Activated CD4-positive, alpha-beta T cell treated with anti-CD3 and anti-CD28 coated beads, Interleukin-2, amount 50 U/mL, for 48 hours (primary cell): ENCODE measurements around the gene PHPT1.
A peak's percentile ranks its signal among the peaks of the same experiment; 100 is the strongest.
"Not testable (repeated sequence)": the region's sequence is repeated elsewhere in the genome, so short reads cannot be mapped to it uniquely, and the experiment has no call there.

ENCODE experiments used
- DNase-seq, 2 experiments: peaks; one replicate each; pipeline ENCODE4 v3.0.0-alpha.2; 2020

Gene PHPT1

DNA sequence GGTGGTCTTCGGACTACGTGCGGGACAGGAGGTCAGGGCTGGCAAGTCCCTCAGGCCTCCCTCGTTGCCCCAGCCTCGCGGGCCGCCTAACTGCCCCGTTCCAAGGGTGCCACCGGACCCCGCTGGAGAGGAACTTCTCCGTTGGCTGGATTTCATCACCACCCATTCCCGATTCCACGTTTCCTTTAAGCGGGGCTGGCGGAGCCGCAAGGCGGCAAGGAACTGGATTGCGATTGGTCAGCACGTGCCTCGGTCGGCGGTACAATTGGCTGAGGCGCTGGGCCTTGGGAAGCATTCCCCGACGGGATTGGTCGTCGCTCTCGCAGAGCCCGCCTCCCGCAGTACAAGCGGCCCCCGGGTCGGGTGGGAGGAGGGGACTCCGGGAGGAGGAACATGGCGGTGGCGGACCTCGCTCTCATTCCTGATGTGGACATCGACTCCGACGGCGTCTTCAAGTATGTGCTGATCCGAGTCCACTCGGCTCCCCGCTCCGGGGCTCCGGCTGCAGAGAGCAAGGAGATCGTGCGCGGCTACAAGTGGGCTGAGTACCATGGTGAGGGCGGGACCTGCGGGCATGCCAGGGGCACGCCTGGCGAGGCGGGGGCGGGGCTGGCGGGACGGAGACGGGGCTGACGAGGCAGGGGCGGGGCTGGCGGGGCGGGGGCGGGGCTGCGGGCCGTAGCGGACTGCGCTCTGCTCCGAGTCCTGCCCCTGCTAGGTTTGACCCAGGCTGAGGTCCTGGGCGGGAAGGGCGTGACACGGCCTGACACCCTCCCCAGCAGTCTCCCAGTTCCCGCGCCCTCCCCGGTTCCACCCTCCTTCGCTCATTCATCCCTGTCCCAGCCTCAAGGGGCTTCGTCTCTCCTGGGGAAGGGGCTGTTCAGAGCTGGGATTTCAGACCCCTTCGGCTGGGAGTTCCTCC lies at the start of gene PHPT1:
Gene PHPT1, plus strand, starts transcription at position 372 of the 922 bp plus-strand sequence. Its CDS starts 22 bp downstream, at position 394.
- DNase-seq: peak; percentile 96 to 97

DNA sequence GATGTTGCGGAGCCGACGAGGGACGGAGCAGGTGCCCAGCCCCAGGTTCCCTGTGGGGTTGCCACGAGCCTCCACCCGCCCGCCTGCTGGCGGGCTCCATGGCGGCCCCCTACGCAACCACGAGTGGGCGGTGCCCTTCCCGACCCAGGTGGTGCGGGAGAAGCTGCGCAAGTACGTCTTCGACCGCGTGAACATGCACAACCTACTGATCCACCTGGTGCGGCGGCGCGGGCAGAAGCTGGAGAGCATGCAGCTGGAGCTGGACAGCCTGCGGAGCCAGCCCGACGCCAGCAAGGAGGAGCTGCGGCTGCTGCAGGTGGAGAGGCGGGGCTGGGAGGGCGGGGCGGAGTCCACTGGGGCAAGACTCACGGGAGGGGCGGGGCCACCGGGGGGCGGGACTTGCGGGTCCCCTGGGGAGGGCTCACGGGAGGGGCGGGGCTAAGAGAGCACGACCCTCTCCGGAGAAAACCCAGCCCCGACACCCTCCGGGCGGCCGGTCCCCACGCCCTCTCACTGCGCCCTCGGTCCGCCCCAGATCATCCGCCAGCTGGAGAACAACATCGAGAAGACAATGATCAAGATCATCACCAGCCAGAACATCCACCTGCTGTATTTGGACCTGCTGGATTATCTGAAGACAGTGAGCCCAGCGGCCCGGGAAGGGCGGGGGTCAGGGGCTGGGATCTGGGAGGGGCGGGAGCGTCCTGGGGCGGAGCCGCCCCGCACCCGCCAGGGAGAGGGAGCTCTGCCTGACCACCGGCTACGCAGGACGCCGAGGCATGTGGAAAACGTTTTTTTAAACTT lies 49.2 kb upstream of the PHPT1 start:
- peak; percentile 87 to 89 for DNase-seq

DNA sequence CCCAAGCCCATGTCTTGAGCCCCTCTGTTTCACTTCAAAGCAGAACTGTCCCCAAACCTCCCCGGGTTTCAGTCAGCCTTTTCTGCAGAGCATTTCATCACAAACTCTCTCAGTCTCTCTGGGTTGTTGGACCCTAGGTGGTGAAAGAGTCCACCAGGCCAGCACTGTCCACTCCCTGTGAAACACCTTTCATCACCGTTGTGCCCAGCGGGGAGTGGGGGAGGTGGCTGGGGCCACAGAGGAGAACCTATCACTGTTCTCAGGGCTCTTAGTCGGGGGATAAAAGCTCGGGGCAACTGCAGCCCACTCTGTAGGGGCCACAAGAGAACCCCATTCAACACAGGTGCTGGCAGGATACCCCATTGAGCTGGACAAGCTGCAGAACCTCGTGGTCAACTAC lies 46.9 kb upstream of the PHPT1 start:
- DNase-seq: no peak

DNA sequence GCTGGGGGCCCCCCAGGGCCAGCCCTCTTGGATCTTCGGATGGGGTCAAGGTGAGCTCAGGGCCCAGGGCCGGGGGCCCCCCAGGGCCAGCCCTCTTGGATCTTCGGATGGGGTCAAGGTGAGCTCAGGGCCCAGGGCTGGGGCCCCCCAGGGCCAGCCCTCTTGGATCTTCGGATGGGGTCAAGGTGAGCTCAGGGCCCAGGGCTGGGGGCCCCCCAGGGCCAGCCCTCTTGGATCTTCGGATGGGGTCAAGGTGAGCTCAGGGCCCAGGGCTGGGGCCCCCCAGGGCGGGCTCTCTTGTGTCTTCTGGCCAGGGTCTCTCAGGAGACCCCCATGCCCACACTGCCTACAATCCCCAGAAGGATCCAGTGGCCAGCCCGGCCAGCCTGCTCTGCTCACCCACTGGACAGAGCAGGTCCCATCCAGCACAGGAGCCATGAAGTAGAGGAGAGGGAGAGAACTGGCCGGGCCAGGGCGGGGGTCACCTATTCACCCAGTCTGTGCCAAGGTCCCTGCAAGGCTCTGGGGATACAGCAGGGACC lies 46.1 kb upstream of the PHPT1 start:
- DNase-seq: not testable (repeated sequence)

DNA sequence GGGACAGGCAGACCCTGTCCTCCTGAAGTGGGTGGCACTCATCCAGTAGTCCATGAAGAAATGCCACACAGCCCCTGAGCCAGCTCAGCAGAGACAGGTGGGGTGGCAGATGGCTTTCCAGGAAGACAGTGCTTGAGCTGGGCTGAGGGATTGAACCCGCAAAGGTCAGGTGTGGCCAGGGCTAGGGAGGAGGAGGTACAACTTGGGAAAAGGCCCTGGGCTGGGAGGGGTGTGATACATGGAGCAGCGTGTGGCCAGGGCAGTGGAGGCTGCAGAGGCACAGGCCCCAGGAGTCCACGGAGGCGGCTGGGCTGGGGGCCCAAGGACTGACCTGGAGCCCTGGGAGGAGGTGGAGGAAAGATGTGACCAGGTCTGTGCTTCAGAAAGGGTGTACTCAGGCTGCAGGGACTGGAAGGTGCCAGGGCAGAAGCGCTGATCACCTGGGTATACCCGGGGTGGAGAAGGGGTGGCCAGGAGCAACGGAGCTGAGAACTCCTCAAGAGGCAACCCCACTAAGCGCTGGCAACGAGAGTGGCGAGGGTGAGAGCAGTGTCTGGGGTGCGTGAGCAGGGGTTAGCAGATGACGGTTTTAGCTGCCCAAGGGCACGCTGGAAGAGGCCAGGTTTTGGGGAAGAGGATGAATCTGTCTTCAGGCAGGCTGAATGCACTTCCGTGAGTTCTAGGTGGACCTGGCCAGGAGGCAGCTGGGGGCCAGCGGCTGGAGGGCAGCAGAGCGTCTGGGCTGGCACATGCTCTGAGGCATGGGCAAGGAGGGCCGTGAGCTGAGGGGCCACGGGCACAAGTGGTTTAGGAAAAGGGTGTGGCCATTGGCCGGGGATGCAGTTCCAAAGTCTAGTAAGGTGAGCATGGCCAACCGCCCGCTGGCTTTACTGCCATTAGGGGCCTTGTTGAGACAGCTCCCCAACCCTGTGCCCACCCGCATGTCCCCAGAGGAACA lies 45.4 kb upstream of the PHPT1 start:
- no peak for DNase-seq

DNA sequence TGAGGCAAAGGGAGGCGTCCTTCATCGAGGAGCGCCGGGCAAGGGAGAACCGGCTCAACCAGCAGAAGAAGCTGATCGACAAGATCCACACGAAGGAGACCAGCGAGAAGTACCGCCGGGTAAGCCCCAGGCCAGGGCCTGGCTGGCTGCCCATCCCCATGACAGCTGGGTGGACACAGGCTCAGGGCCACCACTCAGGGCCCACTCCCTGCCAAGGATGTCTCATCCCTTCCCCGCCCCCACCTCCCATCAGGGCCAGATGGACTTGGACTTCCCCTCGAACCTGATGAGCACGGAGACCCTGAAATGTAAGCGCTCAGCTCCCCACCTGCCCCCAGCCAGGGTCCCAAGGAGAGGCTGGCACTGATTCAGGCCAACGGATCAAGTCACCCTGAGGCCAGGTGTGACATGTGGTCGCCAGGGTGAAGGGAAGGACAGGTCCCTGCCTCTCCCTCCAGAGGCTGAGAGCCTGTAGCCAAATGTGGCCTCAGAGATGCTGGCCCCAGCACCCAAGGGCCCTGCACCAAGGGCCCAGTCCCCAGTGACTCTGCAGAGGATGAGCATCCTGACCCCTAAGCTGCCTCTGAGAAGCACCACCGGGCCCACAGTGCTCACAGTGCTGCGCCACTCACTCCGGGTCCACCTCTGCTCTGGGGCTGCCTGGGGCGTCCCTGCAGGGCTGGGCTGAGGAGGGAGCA lies 44.6 kb upstream of the PHPT1 start:
- no peak for DNase-seq

DNA sequence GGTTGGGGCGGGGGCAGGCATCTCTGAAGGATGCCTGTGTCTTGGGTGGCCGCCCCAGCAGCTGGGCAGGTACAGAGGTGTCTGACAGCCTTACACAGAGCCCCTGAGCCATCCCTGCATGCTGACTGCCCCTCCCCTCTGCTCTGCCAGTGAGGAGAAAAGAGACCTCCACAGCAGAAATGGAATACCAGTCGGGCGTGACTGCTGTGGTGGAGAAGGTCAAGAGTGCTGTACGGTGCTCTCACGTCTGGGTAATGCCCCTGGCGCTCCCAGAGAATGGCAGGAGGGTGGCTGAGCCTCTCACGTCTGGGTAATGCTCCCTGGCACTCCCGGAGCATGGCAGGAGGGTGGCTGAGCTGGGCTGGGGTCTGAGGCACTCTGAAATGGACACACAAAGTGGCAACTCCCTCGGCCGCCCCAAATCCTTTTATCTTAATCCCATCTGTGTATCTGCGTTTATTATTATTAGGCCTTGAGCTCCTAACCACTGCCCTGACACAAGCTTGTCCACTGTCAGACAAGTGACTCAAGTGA lies 43.9 kb upstream of the PHPT1 start:
- no peak for DNase-seq

DNA sequence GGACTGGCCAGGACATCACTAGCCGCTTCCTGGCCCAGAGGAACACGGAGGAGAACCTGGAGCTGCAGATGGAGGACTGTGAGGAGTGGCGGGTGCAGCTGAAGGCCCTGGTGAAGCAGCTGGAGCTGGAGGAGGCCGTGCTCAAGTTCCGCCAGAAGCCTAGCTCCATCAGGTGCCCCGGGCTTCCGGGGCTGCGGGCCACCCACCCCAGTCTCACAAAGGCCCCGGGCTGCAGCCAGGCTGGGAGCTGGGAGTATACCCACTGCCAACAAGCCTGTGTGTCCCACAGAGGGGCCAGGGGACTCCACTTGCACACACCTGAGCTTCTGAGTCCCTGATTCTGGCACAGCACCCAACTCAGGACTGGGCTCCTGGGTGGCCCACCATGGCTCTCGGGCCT lies 43.1 kb upstream of the PHPT1 start:
- DNase-seq: no peak

DNA sequence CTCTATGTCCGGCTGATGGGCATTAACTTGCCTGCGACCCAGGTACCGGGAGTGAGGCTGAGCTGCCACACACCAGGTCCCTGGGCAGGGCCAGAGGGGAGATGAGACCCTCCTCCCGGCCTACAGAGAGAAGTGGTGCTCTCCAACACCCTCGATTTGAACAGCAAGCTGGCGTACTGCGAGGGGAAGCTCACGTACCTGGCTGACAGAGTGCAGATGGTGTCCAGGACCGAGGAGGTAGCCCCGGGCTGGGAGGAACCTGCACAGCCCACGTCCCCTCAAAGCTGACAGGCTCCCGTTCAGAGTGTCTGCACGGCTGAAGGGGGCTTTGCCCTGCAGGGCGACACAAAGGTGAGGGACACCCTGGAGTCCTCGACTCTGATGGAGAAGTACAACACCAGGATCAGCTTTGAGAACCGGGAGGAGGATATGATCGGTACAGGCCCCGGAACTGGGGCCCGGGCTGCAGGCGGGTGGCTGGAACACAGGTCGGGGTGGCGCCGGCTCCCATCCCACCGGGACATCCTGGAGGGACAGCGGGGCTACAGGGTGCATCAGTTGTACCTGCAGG lies 42.5 kb upstream of the PHPT1 start:
- DNase-seq: no peak

DNA sequence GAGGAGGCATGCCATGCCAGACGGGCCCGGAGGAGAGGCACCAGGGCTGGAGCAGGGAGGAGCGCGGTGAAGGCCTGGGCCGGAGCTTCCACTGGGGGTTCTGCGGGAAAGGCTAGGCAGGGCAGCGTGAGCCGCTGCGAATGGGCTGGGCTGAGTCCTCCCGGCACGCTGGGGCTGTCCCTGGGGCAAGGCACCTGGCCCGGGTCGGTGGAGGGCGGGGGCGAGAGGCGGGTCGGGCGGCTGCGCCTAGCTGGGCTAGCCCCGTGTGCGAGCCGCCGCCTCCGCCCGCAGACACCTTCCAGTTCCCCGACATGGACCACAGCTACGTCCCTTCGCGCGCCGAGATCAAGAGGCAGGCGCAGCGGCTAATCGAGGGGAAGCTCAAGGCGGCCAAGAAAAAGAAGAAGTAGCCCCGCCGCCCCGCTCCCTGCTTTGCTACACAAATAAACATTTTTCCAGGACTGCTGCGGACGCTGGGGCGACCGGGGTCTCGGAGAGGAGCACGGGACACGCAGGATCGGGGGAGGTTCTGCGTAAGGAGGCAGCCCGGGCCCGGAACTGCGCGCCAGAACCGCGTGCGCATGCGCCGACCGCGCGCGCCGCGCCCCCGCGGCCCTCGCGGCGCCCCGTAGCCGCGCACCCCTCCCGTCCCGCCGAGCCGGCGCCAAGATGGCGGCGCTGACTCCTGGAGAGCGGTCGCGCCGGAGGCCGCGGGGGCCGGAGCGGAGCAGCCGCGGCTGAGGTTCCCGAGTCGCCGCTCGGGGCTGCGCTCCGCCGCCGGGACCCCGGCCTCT lies 41.7 kb upstream of the PHPT1 start, which contains the start of gene RABL6:
Gene RABL6, plus strand, starts transcription at position 668 of the 794 bp plus-strand sequence. CDS start 249 bp downstream, outside the sequence.
- DNase-seq: peak; percentile 74 to 79

DNA sequence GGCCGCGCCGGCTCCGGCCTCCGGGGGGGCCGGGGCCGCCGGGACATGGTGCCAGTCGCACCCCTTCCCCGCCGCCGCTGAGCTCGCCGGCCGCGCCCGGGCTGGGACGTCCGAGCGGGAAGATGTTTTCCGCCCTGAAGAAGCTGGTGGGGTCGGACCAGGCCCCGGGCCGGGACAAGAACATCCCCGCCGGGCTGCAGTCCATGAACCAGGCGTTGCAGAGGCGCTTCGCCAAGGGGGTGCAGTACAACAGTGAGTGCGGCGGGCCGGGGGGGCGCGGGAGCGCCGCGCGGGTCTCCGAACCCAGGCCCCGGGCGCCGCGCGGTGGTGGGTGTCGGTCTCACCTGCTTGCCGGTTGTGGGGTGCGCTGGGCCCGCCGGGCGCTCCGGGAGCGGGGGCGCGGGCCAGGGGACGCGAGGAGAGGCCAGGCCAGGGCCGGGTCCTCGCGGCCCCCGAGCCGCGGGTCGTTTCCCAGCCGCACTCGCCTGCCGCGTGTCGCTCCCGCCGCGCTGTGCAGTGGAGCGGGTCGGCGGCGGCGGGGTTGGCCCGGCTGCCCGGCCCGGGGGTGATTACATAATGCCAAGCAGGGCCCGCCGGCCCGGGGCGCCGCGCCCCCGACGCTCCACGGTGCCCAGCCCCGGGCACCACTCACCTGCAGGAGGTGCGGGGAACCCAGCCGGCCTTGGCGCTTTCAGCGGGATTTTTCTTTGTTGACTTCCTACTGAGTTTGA lies 41.0 kb upstream of the PHPT1 start:
- peak; percentile 36 to 42 for DNase-seq

DNA sequence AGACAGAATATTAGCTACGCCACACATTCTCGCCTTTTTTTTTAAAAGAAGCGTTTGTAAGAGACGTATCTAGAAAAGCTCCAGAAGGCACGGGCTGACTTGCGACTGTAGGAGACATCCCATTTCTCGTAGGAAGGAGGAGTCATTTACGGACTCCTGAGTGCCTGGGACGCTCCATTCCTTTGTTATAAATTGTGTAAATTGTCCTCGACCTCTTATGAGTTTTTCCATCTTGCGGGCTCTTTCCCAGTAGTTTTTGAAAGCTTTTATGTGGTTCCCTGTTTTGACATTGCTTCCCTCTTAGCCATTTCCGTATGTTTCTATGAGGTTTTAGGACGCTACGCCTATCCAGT lies 40.4 kb upstream of the PHPT1 start:
- DNase-seq: no peak

DNA sequence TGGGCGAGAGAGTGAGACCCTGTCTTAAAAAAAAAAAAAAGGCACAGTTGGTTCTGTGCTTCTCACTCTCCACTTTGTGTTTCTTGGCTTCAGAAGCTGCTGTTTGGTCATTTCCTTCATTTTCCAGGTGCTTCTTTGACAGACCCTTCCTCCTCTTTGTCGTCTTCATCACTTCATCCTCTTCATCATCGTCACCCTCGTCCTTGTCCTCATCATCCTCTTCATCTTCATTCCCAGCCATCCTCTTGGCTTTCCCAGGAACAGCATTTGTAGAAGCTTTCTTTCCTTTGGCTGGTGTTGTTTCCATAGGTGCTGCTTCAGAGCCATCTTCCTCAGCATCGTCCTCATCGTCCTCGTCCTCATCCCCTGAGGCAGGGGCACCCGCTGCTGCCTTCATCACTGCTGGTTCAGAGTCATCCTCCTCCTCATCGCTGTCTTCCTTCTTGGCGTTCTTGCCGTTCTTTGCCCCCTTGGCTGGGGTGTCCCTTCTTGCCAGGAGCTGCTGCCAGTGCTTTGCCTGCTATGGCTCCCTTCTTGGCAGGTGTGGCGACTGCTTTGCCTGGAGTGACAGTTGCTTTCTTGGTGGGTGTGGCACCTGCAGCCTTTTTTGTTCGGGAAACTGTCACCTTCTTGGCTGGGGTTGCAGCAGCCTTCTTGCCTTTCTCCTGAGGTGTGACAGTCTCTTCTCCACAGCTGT lies 34.3 kb upstream of the PHPT1 start:
- DNase-seq: no peak

DNA sequence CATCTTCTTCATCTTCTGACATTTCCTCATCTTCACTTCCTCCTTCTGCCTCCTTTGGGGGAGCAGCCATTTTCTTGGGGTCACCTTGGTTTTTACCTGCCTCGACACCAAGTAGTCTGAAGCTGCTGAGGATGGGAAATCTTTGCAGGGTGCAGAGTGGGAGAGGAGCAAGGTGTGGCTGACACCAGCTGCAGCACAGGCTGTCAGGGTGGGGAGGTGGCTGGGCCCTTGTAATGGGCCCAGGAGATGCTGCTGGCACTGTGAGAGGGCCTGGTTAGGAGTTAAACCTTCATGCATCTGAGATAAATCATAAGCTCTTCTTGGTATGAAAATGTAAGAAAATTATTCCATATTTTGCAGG lies 33.8 kb upstream of the PHPT1 start:
- DNase-seq: no peak

DNA sequence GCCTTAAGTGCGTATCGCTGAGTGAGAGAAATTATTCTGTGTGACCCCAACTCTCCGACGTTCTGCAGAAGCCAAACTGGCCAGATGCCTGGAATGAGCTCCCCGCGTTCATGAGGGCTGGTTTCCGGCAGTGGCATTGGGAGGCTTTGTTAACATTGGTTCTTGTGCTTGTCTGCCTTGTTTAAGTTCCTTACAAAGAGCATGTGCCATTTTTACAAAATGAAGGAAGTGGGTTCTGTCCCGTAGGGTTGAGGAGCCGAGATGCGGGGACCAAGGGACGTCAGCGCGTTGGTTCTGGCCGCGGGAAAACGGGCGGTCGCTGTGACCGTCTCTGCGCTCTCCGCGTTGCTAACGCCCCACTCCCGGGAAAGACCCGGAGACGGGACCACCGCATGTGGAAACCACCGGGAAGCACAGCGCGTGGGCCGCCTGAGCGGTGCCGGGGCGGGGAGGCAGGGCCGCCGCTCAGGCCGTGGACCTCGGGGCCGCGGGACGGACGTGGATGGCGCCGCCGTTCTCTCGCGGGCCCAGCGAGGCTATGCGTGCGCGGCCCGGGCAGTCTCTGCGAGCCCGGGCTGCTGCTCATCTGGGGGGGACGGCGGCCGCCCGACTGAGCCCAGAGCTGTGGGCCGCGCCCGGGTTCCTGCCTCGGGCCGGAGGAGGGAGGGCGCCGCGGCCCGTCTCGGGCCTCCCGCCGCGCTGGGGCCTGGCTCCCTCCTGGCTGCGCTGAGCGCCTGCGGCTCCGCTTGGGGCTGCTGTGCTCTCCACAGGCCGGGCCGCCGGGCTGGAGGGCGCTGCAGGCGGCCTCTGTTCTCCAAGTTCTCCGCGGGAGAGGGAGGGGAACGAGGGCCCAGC lies 28.0 kb upstream of the PHPT1 start:
- no peak for DNase-seq

DNA sequence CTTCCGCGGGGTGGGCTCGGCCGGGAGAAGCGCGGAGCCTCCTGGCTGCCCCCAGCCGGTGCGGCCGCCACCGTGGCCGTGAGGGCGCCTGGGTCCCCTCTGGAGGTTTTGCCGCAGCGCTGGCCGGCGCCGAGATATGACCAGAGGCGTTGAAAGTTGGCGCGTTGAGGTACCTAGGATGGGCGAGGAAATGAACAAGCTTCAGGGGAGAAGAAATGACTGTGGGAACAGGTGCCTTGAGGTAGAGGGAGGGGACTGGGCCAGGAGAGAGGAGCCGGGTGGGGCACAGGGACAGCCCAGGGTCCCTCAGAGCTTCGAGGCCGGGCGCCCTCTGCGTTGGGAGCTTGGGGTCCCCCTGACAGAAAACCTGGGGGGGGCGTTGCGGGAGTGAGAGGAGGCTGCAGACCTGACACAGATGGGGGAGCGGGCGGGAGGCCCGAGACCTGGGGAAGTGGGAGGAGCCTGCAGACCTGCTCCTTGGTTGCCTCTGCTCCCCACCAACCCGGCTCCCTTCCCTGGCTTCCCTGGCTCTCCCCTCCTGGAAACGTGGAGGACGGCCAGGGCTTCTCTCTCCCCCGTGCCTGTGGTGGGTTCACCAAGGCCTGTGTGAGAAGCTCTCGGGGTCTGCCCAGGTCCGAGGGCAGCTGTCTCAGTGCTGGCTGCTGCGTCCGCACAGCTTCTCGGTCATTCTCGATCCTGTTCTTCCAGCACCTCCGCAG lies 27.2 kb upstream of the PHPT1 start:
- no peak for DNase-seq
